GM19193 (cell line): ENCODE data around the gene NFKBIB.

ENCODE experiments used
- POLR2A ChIP-seq: IDR thresholded peaks from 4 replicates; pipeline ENCODE4 v1.6.1; 2011; ENCODE audit not compliant: insufficient read depth, insufficient read length; ENCODE audit errors: extremely low read depth

Gene NFKBIB

GRCh38 chr19:38953677-38954076 lies 53.9 kb downstream of the NFKBIB start:
- no peak for TF ChIP-seq POLR2A

- no peak for TF ChIP-seq POLR2A
Observed at GRCh38 chr19:38956264-38956663, 56.5 kb downstream of the NFKBIB start.

- TF ChIP-seq POLR2A: no peak
Observed at GRCh38 chr19:38958301-38958700, 58.5 kb downstream of the NFKBIB start.
